ENCODE results near the gene SECISBP2.

The SECISBP2 gene

DNA sequence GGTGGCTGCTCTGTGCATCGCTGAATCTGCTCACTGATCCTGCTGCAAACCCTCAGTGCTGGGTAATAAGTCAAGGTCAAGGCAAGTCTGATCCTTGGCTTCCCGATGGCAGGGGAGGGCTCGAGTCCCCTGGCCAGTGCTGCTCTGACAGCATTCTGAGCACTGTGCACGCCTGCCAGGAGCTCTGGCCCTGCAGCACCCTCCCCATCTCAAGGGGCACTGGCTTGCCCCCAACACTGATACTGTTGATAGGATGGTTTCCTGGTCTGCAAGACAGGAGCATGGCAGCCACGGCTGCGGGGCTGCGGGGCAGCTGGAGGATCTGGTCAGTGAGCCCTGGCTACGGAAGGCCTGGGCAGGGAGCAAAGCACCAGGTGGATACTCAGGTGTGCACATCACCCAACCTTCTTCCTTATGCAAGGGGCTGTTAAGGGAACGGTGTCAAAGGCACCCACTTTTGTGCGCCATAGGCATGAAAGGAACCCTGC lies 71.8 kb downstream of the SECISBP2 start:
- in situ Hi-C loops (cut with MboI; ENCODE audit: low pct_unique_long_range_greater_than_20kb, low sequenced_read_pairs) = no loop called here
- no peak for DNase-seq

DNA sequence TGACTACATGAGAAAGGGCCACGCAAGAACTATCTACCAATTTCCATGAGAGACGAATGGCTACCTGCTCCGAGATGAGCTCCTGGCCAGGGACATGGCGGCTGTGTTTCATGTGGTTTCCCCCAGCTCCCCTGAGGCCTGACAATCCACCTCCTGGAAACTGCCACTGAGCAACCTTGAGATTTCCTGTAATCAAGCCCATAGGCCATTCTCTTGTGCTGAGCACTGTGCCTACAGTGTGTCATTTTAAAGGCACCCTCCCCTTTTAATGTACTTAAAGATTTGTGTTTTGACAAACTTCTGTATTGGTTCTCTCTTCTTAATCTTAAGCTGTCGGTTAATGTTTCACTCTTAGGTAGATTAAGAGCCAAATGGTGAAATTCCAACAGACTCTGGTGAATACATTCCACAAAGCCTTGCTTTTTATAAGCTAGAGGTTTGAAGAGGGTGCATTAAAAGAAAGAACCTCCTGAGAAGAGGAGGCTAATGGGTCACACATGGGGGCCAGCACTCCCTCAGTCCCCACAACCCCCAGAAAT lies 72.3 kb downstream of the SECISBP2 start:
- no peak for DNase-seq
- in situ Hi-C loops (cut with MboI; ENCODE audit: low pct_unique_long_range_greater_than_20kb, low sequenced_read_pairs) = no loop called here

DNA sequence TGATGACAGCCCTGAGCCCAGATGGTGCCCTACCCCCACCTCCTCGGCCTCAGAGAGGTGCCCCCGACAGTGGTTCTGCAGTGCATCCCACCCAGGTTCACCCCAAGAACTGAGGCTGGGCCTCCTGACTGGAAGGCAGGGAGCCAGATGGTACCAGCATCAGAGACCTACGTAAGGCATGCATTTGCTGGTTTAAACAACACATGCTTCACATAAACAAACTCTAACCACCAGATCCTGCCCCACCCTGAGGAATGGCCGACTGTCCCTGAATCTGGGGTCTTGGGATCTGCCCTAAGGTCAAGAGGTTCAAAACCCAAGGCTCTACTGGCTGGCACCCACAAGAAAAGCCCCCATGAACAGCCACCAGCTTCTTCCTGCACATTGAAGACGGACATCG lies 73.3 kb downstream of the SECISBP2 start:
- in situ Hi-C loops (cut with MboI; ENCODE audit: low pct_unique_long_range_greater_than_20kb, low sequenced_read_pairs) = no loop called here
- DNase-seq = no peak

DNA sequence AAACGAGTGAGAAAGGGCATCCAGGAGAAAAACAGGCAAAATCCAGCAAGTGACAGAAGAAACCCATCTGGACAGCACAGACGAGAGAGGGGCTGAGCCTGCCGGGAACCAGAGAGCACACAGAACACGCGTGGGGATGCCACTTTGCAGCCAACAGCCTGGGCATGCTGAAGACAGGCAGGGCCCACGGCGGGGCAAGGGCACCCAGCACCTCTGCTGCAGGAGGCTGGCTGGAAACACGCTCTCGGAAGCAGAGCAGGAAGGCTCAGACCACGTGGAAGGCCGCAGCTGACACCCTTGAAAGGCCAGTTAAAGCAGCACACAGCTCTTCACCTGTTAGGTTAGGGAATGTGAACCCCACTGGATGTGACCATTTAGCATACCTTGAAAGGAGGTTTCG lies 76.1 kb downstream of the SECISBP2 start:
- DNase-seq = no peak
- in situ Hi-C loops (cut with MboI; ENCODE audit: low pct_unique_long_range_greater_than_20kb, low sequenced_read_pairs) = no loop called here

DNA sequence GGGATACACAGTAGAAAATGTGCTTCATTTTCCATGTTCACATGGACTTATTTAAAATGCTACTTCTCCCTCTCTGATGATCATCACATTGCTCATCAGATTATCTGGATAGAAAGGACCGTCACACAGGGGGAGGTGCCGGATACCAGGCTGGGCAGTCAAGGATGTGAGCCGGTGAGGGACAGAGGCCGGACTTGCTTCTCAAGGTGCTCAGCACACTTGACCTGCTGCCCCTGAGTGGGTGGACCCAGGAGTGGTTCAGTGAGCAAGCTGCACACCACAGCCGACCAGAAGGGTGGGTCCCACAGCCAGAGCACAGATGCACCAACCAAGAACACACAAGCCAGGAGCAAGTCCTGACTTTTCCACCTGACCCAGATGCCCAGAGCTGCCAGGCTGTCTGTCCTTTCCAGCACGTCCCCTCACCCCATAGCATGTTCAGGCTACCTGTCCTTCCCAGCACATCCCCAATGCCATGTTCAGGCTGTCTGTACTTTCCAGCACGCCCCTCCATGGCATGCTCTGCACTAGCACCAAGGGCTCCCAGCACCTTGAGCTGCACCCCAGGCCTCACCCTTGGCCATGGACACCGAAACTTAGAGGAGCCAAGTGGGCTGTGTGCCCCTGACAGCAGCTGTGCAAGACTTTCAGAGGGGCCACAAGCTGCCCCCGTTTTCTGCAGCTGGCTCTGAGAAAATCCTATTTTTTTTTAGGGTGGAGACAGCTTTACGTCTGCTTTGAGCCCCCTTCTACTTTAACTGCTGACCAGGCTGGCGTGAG lies 77.8 kb downstream of the SECISBP2 start:
- in situ Hi-C loops (cut with MboI; ENCODE audit: low pct_unique_long_range_greater_than_20kb, low sequenced_read_pairs) = no loop called here
- DNase-seq = no peak

DNA sequence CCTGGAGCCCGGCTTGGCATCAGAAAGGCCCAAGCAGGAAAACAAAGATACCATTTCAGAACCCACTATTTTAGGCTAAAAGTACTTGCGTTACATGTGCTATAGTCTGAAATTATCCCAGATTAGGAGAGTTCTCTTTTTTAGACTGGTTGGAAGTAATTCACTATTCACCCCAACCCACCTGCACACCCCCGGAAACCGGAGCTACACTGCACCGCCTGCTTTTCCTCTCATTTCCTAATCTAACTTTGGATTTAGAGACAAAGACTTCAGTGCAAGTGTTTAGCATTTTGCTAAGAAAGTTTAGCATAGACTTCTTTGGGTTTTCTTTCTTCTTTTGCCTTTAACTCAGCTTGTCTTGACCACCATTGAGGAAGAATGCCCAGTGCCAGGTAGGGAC lies 79.2 kb downstream of the SECISBP2 start:
- no peak for DNase-seq
- in situ Hi-C loops (cut with MboI; ENCODE audit: low pct_unique_long_range_greater_than_20kb, low sequenced_read_pairs) = no loop called here

DNA sequence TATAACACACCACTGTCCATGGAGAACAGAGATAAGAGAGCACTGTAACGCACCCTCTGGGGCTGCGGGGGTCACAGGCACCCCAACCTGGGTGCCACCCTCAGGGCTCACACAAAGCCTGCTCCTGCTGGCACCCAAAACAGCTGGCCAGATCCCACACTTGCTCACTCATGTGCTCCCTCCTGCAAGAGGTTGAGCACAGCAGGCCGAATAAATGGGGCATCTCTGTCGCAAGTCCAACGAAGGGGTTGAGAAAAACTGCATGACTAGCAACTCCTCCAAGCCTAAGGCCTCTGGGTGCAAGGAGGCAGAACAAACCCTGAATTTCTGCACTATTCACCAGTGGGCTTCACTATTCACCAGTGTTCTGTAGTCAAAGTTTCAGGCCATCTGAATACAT lies 80.3 kb downstream of the SECISBP2 start:
- DNase-seq = no peak

DNA sequence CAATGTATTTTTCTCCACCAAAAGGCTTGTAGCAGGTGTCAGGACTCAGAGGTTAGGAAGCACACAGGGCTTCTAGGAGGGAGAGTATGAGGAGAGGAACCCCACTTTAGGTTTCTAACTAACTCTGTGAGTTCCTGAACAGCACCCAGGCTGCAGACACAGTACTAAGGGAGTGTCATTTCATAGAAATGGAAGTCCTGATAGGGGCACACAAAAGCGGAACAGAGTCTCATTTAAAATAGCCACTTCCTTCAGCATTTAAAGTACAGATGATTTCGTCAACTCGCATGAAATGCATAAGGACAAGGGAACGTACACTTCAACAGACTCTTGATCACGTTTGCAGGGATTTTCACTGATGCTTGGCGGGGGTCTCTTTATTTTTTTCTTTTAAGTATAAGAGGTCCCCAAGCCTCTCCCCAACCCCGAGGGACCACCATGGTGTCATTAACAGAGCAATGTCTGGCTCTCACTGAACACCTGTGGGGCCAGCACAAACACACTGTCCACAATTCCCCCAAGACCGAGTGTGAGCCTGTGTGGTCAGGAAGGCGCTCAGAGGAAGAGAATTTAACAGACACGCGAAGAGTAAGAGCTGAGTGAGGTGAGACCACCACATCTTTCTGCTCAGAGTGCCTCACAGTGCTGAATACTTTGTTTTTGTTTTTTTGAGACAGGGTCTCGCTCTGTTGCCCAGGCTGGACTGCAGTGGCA lies 82.3 kb downstream of the SECISBP2 start:
- in situ Hi-C loops (cut with MboI; ENCODE audit: low pct_unique_long_range_greater_than_20kb, low sequenced_read_pairs) = no loop called here
- peak; percentile 81 for DNase-seq

More for the DNA sequence above, 80.3 kb downstream of the SECISBP2 start:
- in situ Hi-C loops (cut with MboI; ENCODE audit: low pct_unique_long_range_greater_than_20kb, low sequenced_read_pairs) = no loop called here

DNA sequence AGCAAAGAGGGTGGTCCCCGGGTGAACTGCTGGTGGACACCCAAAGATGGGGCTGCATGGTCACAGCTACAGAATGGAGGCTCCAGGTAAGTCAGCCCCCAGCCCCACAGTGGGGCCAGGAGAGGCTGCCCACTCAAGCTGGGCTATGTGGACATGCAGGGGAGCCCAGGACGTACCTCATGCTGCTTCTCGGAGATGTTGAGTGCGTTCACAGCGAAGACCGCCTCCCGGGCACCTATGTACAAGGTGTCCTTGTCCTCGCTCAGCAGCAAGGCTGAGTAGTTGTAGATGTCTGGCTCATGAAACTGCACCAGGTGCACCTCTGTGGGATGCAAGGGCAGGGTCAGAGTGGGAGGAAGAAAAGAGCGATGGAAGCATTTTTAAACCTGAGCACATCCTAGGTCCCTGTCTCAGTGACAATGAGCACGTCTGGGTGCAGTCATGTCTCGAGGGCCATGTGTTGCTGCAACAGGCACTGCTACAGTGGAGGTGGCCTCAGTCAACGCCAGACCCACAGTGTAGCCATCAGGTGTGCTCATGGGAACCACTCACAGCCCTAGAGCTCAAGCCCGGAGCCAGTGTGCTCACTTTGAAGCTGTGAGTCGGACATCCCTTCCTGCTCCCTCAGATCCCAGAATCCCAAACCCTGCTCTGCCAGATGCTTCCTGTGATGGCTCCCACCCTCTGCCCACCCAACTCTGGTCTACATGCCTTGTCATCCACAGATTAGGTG lies 84.6 kb downstream of the SECISBP2 start:
- DNase-seq = no peak
- in situ Hi-C loops (cut with MboI; ENCODE audit: low pct_unique_long_range_greater_than_20kb, low sequenced_read_pairs) = no loop called here

DNA sequence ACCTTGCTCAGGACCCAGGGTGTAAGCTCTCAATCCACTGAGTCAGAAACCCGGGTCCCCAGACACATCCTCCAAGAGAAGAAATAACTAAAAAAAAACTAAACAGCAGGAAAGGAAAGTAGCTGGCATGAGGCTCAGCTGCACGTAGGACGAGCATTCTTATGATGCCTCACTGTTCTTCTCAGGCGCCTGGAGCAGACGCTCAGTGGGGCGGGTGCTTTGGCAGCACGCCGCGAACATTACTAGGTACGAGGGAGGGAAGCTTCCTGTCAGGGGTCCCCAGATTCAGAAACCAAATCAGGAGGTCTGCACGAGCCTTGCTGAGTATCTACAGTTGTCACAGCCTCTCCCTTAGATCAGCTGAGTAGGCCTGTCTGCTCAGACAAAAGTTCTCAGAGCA lies 85.8 kb downstream of the SECISBP2 start:
- in situ Hi-C loops (cut with MboI; ENCODE audit: low pct_unique_long_range_greater_than_20kb, low sequenced_read_pairs) = no loop called here
- DNase-seq = no peak

DNA sequence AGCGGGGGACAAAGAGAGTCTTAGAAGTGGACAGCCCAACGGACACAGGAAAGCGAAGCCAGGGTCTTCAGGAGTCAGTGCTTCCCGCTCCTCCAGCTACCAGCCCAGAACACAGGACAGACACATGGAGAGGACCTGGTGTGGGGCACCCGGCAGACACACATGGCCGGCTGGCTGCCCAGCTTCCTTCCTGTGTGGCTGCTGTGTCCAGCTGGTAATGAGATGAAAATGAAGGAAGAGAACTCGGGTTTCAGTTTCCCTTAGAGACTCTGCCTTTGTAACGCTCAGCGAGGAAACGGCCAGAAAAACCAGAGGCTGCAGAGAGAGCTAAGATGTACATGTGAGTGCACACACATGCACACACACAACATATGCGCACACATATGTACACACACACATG lies 87.5 kb downstream of the SECISBP2 start:
- in situ Hi-C loops (cut with MboI; ENCODE audit: low pct_unique_long_range_greater_than_20kb, low sequenced_read_pairs) = no loop called here

DNA sequence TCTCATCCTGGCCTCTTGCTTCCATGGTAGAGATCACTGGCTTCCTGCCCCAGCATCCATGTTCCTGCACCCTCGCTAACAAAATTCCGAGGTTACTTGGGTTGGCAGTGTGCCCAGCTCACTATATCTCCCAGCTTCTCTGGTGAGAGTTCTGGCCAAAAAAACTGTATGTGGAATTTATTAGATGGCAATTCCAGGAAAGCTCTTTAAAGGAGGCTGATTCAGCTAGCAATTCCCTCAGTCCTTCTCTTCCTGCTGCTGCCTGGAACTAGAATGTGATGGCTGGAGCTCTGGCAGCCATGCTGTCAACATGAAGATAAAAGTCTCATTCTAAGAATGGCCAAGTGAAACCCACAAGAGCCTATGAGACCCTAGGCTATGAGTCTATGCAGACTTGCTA lies 88.8 kb downstream of the SECISBP2 start:
- in situ Hi-C loops (cut with MboI; ENCODE audit: low pct_unique_long_range_greater_than_20kb, low sequenced_read_pairs) = no loop called here
- no peak for DNase-seq

More for the DNA sequence above, 87.5 kb downstream of the SECISBP2 start:
- DNase-seq = peak; percentile 27

DNA sequence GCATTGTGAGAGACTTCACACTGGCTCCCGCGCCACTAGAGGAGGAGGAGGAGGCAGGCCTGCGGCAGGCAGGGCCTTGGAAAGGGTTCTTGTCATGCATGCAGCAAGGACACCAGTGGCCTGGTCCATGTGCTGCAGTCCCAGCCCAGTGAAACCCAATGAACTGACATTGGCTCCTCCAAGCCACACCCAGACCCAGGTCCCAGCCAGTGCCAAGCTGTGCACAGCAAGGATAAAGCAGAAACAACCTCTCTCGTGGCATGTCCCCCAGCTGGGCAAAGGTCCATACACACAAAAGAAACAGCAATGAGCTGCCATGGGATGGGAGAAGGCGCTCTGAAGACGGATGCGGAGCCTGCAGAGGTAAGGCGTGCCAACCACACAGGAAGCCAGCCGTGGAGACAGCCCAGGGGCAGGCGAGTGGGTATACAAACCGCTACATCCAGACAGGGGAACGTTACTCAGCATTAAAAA lies 90.4 kb downstream of the SECISBP2 start:
- in situ Hi-C loops (cut with MboI; ENCODE audit: low pct_unique_long_range_greater_than_20kb, low sequenced_read_pairs) = no loop called here
- peak; percentile 72 for DNase-seq

Measured in KBM-7 (cell line).